Epithelial cell of esophagus (primary cell): ENCODE data around the gene ANK3.

Experiments
- DNase-seq: peaks from one replicate; pipeline ENCODE4 v3.0.0; 2010; ENCODE audit warnings: low read depth
- H3K4me3 ChIP-seq: 2 replicates; pipeline ENCODE4 v1.5.1; 2011; ENCODE audit warnings: mild to moderate bottlenecking, low read length, control low read depth
- TF ChIP-seq, protein P1 (sequence below): IDR thresholded peaks from 2 replicates; pipeline ENCODE4 v1.5.1; 2011; ENCODE audit warnings: low read depth, mild to moderate bottlenecking, low read length, control low read depth, inconsistent platforms; ENCODE audit not compliant: insufficient read depth; ENCODE audit errors: missing control alignments

ANK3 gene

DNA sequence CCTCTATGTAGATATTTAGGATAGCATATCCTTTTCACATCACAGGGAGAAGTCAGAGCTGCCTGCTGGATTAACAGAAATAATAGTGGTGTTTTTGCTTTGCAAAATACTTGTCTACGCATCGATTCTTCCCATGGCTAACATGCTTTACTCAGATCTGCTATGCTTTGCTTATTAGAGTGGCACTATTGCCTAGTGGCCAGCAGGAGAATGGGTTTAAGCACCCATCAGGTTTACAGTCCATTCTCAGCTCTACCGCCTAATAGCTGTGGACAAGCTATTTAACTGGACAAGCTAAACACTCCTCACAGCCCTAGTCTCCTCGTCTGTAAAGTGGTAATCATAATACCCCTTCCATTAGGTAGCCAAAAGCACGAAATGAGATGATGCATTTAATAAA is 265.1 kb downstream of the ANK3 start:
- DNase-seq = no peak
- no peak overlapping the region for H3K4me3 ChIP-seq
- TF ChIP-seq, protein P1, sequence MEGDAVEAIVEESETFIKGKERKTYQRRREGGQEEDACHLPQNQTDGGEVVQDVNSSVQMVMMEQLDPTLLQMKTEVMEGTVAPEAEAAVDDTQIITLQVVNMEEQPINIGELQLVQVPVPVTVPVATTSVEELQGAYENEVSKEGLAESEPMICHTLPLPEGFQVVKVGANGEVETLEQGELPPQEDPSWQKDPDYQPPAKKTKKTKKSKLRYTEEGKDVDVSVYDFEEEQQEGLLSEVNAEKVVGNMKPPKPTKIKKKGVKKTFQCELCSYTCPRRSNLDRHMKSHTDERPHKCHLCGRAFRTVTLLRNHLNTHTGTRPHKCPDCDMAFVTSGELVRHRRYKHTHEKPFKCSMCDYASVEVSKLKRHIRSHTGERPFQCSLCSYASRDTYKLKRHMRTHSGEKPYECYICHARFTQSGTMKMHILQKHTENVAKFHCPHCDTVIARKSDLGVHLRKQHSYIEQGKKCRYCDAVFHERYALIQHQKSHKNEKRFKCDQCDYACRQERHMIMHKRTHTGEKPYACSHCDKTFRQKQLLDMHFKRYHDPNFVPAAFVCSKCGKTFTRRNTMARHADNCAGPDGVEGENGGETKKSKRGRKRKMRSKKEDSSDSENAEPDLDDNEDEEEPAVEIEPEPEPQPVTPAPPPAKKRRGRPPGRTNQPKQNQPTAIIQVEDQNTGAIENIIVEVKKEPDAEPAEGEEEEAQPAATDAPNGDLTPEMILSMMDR = no peak

DNA sequence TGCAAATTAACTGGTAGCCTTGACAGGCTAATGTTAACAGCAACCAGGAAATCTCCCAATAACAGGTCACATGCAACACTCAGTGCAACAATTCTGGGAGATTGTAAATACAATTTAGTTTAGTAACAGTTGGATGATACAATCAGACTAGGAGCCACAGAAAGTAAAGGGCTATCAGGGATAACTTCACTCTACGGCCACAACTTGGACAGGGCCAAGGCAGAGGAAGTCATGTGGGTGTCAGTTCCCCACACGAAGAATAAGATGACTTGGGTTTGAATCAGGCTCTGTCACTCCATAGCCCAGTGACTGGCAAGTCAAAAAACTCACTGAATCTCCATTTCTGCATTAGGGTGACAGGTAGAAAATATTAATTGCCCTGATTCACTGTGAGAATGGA is 266.0 kb downstream of the ANK3 start:
- H3K4me3 ChIP-seq = no peak overlapping the region
- DNase-seq = no peak
- TF ChIP-seq, protein P1 = no peak

DNA sequence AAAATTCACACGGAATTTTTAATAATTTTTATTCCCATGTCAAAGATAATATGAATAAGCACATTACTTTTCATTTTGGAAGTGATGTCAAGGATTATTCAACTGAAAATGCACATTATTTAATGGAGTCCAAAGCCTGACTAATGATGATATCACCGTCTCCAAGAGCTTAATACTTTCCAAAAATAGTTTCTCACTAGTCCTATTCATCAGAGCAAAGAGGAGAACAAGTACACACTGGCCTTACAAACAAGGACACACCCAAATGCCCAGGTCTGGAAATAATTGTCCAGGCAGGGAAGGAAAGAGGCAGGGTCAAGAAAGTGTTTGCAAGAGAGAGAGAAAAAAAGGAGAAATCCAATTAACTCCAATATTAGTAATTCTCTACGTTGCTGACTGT is 266.5 kb downstream of the ANK3 start:
- no peak overlapping the region for H3K4me3 ChIP-seq
- DNase-seq = peak; percentile 96
- TF ChIP-seq, protein P1 = no peak

DNA sequence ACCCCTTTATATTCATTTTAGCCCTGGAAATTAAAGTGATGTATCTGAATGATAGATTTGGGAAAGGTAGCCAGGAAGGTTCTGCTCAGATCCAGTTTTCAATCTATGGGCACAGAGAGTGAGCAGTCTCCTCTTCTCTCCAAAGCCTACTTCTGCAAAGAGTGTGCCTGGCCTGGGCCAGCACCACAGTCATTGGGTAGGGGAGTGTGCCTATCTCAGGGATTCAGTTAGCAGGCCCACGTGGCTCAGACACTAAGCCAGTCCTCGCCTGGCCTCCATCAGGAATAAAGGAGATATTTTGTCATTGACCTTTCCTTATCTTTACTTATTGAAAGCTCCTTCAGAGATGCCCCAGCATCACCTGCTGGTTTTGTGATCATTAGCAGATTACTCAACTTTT is 267.5 kb downstream of the ANK3 start:
- TF ChIP-seq, protein P1 = no peak
- no peak overlapping the region for H3K4me3 ChIP-seq
- DNase-seq = no peak

DNA sequence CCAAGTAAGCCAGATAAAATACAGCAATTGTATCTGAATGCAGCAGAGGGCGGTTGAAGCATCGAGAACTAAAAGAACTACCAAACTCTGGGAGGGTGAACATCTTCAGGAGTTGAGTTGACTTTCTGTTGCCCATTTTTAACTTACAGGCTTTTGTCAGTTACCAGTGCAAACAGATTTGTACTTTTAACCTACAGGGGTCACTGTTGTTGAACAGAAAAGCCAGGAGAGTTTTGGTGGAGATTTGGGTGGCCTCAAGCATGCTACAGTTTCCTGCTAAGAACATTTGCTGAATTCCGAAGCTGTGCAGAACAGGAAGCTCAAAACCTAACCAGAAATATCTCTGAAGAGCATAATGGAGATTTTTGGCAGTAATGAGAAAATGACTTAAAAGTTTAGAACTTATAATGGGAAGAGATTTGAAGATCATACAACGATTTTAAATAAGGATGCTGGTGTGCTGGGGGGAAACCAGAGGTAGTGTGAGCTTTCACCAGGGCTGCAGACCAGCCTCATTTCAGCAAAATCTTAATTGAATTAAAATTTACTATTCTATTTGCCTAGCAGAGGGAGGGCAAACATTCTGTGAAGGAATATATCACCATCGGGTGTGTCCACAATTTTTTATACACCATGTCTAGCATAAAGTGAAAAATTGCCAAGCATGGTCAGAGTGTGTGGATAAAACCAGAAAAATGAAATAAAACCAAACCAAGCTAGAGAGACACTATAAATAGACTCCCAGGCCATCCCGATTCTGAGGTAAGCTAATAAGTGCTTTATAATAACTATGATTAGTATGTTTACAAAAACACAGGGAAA is 274.7 kb downstream of the ANK3 start:
- no peak overlapping the region for H3K4me3 ChIP-seq
- DNase-seq = peak; percentile 68
- TF ChIP-seq, protein P1 = peak; percentile 66

DNA sequence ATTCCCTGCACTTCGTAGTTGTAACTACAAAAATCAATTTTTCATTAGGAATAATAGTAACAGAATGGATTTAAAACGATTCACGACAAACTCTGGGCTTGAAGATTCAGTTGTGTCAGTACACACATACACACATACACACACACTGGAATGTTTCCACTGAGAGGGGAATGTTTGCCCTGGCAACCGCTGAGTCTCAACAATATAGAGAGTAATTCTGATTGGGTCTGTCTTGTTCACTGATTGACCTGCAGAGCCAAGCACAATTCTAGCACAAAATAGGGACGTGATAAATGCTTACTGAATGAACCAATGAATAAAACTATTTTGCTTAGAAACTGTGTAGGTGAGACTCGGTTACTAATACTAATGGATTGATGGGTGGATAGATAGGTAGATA is 278.9 kb downstream of the ANK3 start:
- TF ChIP-seq, protein P1 = no peak
- no peak overlapping the region for H3K4me3 ChIP-seq
- no peak for DNase-seq
